ENCODE data around the gene MAP2K5.
"Not testable (repeated sequence)": the region's sequence is repeated elsewhere in the genome, so short reads cannot be mapped to it uniquely, and the experiment has no call there.

The MAP2K5 gene

DNA sequence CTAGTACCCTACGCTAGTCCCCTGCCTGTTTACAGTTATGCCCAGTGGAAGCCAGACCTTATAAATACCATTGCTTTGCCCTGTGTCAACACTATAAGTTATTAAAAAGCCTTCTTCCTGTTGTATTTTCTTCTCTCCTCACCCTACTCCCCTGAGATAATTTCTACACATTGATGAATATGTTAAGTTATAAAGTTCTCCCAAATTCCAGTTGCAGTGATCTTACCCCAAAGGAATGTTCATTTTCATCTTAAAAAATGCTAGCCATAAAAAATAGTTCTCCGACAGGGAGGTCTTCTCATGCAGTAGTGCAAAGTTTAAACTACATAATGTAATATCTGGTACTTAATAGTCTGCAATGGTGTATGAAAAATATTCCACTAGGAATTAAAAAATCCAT lies 58.6 kb downstream of the MAP2K5 start:
- no peak for DNase-seq (ENCODE audit: low read depth)

DNA sequence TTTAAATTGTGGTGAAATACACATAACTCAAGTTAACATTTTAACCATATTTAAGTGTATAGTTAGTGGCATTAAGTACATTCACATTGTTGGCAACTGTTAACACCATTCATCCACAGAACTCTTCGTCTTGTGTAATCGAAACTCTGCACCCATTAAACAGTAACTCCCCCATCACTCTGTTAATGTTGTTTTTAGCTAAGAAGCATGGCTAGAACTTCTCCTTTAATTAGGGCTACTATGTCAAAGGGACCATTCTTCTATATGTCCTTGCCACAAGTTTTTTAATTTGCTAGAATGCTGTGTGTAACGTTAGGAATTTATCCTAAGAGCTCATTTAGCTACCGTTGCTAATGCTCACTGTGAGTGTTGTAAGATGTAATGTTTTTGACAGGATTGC lies 60.6 kb downstream of the MAP2K5 start:
- DNase-seq (ENCODE audit: low read depth): no peak

DNA sequence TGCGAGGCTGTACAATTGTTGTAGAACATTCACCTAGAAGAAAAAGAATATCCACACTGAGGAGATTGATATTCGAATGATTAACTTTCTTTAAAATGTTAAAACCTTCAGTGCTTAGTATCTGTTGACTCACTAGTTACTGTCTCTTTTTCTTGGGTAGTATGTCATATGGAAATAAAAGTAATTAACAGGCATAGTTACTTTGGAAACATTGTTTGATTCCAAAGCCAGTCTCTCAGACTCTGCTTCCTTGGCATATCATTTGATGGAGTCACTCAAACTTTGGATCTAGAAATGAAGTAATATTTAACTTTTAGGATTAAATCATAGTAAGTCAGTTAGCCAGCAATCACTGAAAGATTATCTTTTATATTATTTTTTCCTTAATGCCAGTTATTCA lies 63.4 kb downstream of the MAP2K5 start:
- no peak for DNase-seq (ENCODE audit: low read depth)

DNA sequence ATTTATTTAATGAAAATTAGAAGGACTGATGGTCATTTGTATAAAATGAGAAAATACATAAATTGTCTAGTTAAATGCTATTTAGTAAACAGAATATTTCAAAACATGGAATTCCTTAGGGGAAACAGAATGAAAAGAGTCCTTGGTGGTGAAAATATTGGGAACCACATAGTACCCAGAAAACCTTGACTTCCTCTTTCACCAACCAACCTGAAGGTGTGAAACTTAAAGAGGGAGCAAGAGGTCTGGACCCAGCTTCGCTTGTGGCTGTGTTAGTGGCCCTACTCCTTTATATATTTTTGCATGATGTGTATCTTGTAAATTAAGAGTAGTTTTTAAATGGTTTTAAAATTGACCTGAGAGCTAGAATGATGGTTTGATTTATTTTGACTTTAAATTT lies 64.2 kb downstream of the MAP2K5 start:
- DNase-seq (ENCODE audit: low read depth): no peak

DNA sequence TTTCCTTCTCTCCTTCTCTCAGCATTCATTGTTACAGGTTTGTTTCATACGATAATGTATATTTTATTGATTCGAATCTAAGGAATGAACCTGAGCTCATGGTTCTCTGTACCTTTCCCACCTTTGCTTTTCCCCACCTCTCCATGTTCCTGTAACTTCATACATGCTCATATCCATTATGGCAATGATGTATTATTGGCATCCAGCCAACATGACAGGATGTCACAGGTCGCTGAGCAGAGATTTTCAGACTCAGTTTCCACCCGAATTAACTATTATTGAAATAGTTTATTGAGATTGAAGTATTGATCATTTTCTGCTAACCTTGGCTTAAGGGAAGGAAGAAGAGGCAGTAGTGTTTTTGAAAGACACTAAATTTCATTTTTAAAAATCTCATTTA lies 64.8 kb downstream of the MAP2K5 start:
- DNase-seq (ENCODE audit: low read depth): no peak

DNA sequence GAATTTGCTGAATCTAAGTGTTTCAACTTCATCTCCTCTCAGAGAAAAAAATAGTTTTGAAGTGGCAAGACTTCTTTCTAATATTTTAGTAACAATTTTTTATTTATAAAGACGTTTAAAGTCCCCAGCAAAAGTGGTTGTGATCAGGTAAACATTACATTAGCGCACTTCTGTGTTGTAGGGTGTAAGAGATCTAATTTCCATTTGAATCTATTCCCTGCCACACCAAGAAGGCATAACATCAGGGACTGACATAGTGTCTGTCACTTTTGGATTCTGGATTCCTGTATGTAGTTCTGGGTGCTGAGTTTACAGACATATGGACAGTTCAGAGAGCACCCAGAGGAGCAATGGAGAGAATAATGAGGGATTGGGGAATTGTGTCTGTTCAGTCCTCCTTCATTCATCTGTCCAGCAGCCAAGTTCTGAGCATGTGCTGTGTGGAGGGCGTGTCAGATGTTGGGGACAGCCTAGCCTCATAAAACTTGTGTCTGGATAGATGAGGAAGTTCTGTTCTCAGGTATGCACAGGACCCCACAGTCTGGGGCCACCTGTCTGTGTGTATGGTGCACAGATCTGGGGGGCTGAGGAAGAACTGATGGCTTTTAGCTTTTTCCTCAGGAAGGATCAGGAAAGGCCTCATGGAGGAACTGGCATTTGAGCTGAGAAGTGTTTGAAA lies 65.6 kb downstream of the MAP2K5 start:
- DNase-seq (ENCODE audit: low read depth): no peak

DNA sequence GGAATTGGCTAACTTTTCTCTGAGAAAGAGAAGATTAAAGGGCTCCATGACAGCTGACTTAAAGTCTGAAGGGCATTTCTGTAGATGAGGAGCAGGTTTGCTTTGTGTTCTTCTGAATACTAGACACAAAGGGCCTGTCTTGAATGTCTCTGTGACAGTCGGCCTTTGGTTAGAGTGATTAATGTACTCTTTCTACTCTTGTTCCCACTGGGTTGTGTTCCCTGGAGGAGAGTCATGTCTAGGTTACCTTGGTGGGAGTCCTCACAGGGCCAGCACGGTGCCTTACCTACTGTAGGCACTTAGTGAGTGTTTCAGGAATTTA lies 66.1 kb downstream of the MAP2K5 start:
- DNase-seq (ENCODE audit: low read depth): no peak

DNA sequence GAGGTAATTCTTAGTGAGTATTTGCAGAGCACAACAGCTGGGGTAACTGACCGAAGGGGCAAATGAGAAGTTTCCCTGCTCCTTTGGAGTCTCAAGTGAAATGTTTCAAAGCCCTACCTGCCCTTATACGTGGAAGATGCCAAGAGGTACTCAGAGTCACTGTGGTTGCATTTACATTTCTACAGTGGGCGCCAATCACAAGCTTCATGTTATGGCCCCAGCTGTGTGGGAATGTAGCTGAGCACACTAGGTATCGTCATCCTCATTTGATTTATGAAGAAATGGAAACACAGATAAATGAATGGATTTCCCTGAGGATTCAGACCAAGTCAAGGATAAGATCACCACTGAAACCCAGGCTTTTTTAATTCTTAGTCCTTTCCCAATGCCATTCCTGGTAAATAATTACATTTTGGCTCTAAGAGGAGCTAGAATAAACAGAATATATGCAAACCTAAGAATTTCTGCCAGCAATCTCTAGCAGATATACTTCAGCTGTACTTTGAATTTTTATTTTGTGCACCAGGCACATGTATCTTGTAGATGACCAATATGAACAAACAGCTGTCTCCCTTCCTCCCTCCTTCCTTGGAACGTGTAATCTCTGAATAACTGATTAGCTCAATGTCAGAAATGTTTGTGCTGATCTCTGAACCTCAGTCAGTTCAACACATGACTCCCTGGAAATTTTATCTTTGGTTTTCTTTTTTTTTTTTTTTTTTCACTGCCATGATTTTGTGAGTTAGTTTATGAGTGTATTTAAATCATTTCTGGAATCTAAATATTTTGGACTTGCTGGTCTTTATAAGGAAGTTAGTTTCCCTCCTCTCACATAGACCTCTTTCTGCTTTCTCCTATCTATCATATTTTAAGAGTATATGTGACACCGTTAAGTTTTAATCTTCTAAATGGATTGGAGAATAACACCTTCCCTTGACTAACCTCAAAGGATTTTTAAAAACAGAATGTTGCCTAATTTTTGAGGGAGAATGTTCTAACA lies 69.2 kb downstream of the MAP2K5 start:
- no peak for DNase-seq (ENCODE audit: low read depth)

DNA sequence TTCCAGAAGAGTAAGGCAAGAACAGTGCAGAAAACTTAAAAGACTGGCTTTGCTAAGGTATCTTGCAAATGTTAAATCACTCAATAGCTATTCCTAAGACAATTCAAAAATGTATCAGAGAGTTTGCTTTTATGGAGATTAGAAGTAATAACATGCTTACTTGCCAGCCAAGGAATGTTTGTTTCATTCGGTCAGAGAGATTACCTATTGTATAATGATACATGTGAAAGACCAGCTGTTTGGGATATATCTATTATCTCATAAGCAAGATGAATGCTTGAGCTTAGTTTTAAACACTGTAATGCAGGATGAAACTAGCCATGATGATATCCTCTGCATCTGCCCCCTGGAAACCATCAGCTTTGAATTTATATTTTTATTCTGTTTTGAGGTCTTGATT lies 70.7 kb downstream of the MAP2K5 start:
- DNase-seq (ENCODE audit: low read depth): no peak

DNA sequence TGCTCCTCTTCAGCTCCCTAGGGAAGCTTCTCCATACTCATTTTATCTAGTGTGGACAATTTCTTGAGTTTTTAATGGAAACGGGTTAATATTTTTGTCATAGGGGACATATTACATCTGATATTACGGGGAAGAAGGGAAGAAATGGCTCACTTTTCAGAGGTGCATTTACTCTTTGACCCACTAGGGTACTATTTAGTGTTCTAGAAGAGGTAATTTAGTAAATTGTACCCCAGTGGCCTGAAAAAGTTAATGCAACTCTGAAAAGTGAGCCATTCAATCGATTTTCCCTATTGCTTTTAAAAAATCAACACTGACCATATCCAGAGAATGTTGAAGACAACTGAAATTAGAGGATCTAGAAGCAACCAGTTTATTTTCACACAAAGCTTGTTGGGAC lies 71.2 kb downstream of the MAP2K5 start:
- no peak for DNase-seq (ENCODE audit: low read depth)

DNA sequence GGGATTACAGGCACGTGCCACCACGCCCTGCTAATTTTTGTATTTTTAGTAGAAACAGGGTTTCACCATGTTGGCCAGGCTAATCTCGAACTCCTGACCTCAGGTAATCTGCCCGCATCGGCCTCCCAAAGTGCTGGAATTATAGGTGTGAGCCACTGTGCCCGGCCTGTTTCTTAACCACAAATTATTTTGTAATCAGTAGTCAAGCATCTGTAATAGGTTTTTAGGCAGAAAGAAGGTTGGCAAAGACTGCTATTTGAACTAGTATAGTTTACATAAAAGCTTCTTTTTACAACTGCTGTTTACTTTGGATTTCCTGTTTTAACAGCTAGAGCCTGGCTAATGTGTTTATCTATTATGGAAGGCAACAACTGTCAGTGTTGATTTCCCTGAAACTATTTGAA lies 72.6 kb downstream of the MAP2K5 start:
- not testable (repeated sequence) for DNase-seq (ENCODE audit: low read depth)

DNA sequence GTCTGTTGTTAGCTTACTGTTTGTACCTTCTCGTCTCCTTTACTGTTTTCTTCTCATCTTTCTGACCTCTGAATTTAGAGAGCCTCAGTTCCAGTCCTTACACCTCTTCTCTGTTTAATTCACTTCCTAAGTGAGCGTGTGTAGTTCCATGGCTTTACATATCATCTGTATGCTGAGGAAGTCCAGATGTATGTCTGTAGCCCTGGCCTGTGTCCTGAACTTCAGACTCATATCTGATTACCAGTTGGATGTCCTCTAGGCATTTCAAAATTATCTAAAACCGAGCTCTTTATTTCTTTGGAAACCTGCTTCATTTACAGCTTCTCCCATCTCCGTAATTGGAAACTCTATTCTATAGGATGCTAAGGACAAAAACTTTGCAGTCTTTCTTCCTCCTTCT lies 75.8 kb downstream of the MAP2K5 start:
- no peak for DNase-seq (ENCODE audit: low read depth)

DNA sequence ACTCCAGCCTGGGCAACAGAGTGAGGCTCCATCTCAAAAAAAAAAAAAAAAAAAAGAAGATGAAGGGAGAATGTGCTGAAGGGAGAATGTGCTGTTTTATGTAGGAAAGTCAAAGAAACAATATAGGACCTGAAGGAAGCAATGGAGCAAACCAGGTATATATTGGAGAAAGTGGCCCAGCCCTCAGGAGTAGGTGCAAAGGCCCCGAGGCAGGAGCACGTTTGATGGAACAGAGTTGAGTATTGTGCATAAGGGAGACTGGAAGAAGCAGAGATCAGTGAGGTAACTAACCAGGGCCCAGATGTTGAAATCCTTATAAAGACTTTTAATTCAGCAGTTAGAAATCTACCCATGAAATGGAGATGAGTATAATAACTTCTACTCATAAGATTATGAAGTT lies 79.6 kb downstream of the MAP2K5 start:
- no peak for DNase-seq (ENCODE audit: low read depth)

DNA sequence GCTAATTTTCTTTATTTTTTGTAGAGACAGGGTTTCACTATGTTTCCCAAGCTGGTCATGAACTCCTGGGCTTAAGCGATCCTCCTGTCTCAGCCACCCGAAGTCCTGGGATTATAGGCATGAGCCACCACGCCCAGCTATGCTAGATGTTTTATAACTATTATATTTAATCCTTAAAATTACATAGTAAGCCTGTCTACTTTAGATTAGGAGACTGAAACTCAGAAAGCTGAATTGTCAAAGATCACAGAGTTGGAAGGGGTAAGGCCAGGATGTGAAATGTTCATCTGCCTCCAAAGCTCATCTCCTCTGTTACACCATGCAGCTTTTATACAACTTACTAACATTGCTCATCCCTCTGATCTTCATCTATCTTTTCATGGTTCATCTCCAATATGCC lies 89.8 kb downstream of the MAP2K5 start:
- DNase-seq (ENCODE audit: low read depth): no peak

DNA sequence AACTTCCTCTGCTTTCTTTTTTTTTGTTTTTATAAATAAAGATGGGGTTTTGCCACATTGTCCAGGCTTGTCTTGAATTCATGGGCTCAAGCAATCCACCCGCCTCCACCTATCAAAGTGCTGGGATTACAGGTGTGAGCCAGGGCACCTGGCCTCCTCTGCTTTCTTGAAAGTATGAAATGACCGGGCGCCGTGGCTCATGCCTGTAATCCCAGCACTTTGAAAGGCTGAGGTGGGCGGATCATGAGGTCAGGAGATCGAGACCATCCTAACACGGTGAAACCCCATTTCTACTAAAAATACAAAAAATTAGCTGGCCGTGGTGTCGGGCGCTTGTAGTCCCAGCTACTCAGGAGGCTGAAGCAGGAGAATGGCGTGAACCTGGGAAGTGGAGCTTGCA lies 93.4 kb downstream of the MAP2K5 start:
- not testable (repeated sequence) for DNase-seq (ENCODE audit: low read depth)

DNA sequence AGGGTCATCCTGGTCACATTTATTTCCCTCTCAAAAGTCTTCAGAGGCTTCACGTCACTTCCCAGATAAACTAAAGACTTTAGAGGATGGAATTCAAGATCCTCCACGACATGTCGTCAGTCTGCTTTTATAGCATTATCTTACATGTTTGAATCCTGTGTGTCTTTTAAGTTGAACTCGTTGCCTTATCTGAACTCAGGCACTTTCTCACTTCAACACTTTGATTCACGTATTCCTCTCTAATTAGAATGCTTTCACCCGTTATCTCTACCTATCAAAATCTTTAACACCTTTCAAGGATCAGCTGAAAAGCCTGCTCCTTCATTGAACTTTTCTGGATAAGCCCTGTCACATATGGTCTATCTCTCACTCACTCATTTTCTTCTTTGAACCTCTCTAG lies 97.1 kb downstream of the MAP2K5 start:
- DNase-seq (ENCODE audit: low read depth): no peak

DNA sequence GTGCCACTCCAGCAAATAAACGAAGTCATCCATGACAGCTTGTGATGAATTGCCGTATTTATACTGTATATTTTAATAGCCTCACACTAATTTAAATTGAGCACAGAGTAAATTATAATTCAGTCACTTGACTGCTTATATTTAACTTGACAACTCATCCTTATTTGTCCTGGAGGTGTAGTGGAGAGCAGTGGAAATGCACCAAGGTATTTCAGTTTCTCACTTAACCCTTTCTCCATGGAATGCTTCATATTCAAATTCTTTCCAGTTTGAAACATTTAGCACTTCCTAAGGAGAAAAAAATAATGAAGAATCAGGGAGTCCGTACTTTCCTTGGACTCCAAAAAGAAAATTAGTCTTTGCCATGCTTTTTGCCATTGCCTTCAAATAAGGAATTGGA lies 99.0 kb downstream of the MAP2K5 start:
- DNase-seq (ENCODE audit: low read depth): no peak

DNA sequence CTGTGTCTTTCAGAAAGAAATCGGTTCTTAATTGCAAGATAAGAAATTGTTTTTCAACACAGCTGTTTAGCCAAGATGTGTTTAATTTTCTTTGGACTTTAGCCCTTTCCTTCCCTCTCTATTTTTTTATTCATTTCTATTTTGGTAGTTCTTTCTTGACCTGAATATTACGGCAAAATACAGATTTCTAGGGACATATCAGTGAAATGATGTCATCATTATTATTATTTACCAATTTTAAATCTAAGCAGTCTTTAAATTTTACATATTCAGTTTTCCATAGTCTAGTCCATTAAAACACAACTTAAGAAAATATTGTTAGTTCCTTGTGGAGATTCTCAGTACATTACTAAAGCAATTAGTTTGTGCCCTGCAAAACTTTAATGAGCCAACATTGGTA lies 104.3 kb downstream of the MAP2K5 start:
- DNase-seq (ENCODE audit: low read depth): no peak

DNA sequence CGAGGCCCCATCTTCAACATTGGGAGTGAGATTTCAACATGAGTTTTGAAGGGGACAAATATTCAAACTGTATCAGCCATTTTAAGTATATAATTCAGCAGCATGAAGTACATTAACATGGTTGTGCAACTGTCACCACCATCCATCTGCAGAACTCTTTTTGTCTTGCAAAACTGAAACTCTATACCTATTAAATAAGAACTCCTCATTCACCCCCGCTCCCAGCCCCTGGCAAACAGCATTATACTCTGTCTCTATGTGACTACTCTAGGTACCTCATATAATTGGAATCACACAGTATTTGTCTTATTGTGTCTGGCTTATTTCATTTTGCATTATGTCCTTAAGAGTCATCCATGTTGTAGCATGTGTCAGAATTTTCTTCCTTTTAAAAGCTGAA lies 110.1 kb downstream of the MAP2K5 start:
- DNase-seq (ENCODE audit: low read depth): no peak

DNA sequence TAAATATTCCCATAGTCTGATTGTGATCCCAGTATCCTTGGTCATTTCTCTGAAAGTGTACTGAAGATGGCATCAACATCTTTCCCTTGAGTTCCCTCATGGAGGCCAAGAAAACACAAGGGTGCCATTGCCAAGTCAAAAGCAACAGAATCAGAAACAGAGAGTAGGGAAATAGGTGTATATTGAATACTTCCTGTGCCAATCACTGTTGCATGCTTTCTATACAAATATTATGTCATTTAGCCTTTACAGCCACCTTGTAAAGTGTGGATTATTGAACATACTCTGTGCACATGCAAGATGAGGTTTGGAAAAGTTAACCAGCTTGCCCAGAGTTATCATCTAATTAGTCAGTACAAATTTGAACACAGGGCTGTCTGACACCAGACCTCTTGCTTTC lies 117.9 kb downstream of the MAP2K5 start:
- no peak for DNase-seq (ENCODE audit: low read depth)

DNA sequence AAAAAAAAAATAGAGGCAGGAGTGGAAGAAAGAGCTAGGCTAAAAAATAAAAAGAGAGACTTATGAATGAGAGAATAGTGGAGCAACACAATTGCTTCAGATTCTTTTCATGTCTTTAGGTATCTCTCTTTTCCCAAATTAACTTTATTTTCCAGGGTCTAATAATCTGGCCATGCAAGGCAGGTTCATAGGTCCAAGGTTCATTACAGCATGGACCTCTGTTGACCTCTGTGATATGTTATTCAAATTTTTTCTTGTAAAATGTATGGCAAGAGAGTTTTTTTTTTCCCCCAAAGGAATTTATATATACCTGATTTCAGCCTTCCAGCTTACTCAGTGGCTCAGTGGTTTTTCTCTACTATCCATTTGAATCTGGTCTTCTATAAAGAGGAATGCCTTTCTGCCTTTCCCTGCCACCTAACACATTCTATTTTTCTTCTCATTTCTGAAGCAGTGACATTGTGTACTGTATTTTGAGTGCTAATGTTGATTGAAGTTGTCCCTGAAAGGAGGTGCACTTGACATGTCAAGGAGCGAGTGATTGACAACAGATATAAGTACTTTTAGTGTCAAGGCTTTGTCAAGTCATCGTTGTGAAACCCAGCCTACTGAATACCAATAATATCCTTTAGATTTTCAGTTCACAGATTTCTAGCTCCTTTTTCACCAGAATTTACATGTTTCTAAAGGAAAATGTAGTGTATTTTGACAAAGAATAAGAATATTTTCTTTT lies 118.5 kb downstream of the MAP2K5 start:
- DNase-seq (ENCODE audit: low read depth): no peak

DNA sequence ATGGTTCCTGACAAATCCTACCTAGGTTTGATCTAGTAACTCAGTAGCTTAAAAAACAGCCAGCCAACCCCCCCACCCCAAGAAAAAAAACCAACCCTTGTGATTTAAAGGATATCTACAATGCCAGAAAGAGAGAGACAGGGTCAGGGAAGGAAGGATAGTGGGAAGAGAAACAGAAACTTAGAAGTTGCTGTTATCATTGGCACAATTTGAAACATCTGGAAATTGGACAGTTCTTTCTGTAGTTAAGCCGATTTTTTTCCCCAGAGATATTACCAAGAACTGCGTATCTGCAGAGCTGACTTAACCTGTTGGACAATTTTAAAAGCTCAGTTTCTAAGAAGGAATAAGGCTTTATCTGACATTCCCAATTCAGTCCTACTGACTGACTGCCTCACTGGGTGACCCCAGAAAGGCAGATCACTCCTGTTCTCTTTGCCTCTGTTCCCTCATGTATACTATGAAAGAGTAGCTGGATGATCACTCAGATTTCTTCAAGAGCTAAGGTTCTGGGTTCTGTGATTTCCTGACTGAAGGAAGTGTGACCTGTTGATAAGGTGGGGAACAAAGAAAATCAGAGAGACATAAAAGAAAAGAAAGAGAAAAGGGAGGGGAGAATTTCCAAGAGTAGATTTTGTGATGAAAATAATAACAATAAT lies 128.3 kb downstream of the MAP2K5 start:
- DNase-seq (ENCODE audit: low read depth): no peak

Measured in activated T-helper 9 cell treated with anti-CD3 and anti-CD28 coated beads, Interleukin-2, amount 50 U/mL, for 16 hours (primary cell).